Measurements from ENCODE around the gene WDR1. TPM values are rescaled to one million over a fixed set of nuclear protein-coding genes. Genes with fewer than 3 reads are reported as not detected.

Gene WDR1
- total and polyA plus RNA-seq, 2 donors from 2014 or later, result 176 to 313 TPM

- peak overlapping the region; percentile 95 to 99 for H3K27ac ChIP-seq (ENCODE audit: low read depth in 2 of 2, low read length in 2 of 2)
- intact Hi-C loops (cut with DNase I), result no loop called here
- peak overlapping the region in 1 of 3 donors; percentile 86 for H3K9ac ChIP-seq (ENCODE audit: low read length in 3 of 3)
- no peak for FAIRE-seq
- H3K36me3 ChIP-seq (ENCODE audit: control insufficient read depth in 2 of 3, insufficient read depth in 3 of 3, low read length in 3 of 3), result peaks cover 0 to 19% (median 9%) of the 10 kb centered on the region in 3 donors
- H3K27me3 ChIP-seq (ENCODE audit: control insufficient read depth, insufficient read depth, low read length), result no peaks in the 10 kb centered on the region
- no peaks in the 10 kb centered on the region for H3K9me3 ChIP-seq (ENCODE audit: control insufficient read depth in 2 of 3, insufficient read depth in 1 of 3, low read length in 3 of 3)
- no peak for TF ChIP-seq CTCF (IDR thresholded peaks at IDR 0.05; ENCODE audit: borderline replicate concordance, extremely low read depth, insufficient read depth)
- peak overlapping the region in 2 of 3 donors; percentile 73 to 86 for H3K4me3 ChIP-seq (ENCODE audit: low read length in 3 of 3)
- no peak for DNase-seq
- H3K4me1 ChIP-seq (ENCODE audit: control insufficient read depth in 2 of 3, insufficient read depth in 2 of 3, low read depth in 1 of 3, low read length in 3 of 3), result peaks cover 24 to 71% (median 53%) of the 10 kb centered on the region in 3 donors
Measured at GRCh38 chr4:10118048-10119004, 1.7 kb upstream of the WDR1 start.

- H3K4me3 ChIP-seq (ENCODE audit: low read length in 3 of 3), result peak overlapping the region; percentile 73 to 86 (median 79)
- DNase-seq (peak in 3 of 5 donors; percentile 71 to 84 (median 83)), FAIRE-seq (no peak)
- H3K4me1 ChIP-seq (ENCODE audit: control insufficient read depth in 2 of 3, insufficient read depth in 2 of 3, low read depth in 1 of 3, low read length in 3 of 3), result peaks cover 22 to 63% (median 51%) of the 10 kb centered on the region in 3 donors
- TF ChIP-seq CTCF (IDR thresholded peaks at IDR 0.05; ENCODE audit: borderline replicate concordance, extremely low read depth, insufficient read depth), result no peak
- peaks cover 0 to 27% (median 13%) of the 10 kb centered on the region in 3 donors for H3K36me3 ChIP-seq (ENCODE audit: control insufficient read depth in 2 of 3, insufficient read depth in 3 of 3, low read length in 3 of 3)
- peak overlapping the region; percentile 79 to 94 (median 86) for H3K9ac ChIP-seq (ENCODE audit: low read length in 3 of 3)
- H3K27me3 ChIP-seq (ENCODE audit: control insufficient read depth, insufficient read depth, low read length), result no peaks in the 10 kb centered on the region
- intact Hi-C loops (cut with DNase I), result no loop called here
- H3K27ac ChIP-seq (ENCODE audit: low read depth in 2 of 2, low read length in 2 of 2), result peak overlapping the region; percentile 95 to 99
- no peaks in the 10 kb centered on the region for H3K9me3 ChIP-seq (ENCODE audit: control insufficient read depth in 2 of 3, insufficient read depth in 1 of 3, low read length in 3 of 3)
Measured at GRCh38 chr4:10117359-10118047, 904 bp upstream of the WDR1 start.

- Histone ChIP-seq H3K4me1 (ENCODE audit: control insufficient read depth in 2 of 3, insufficient read depth in 2 of 3, low read depth in 1 of 3, low read length in 3 of 3) (peaks cover 17 to 50% (median 49%) of the 10 kb centered on the region in 3 donors), H3K27me3 (ENCODE audit: control insufficient read depth, insufficient read depth, low read length) (no peaks in the 10 kb centered on the region), H3K9ac (ENCODE audit: low read length in 3 of 3) (peak overlapping the region; percentile 60 to 89 (median 74)), H3K9me3 (ENCODE audit: control insufficient read depth in 2 of 3, insufficient read depth in 1 of 3, low read length in 3 of 3) (no peaks in the 10 kb centered on the region), H3K36me3 (ENCODE audit: control insufficient read depth in 2 of 3, insufficient read depth in 3 of 3, low read length in 3 of 3) (peaks cover 0 to 40% (median 22%) of the 10 kb centered on the region in 3 donors), H3K27ac (ENCODE audit: low read depth in 2 of 2, low read length in 2 of 2) (peak overlapping the region; percentile 90 to 91), H3K4me3 (ENCODE audit: low read length in 3 of 3) (peak overlapping the region; percentile 71 to 85 (median 72))
- FAIRE-seq, result no peak
- TF ChIP-seq CTCF (IDR thresholded peaks at IDR 0.05; ENCODE audit: borderline replicate concordance, extremely low read depth, insufficient read depth), result no peak
- intact Hi-C loops (cut with DNase I), result no loop called here
- DNase-seq, result peak; percentile 38 to 93 (median 64)
Measured at GRCh38 chr4:10115797-10116568, 616 bp downstream of the WDR1 start.

Measured in kidney (tissue), 14 donors.